G401 (cell line): ENCODE data around the gene AKAP9. TPM values are rescaled to one million over a fixed set of nuclear protein-coding genes. Genes with fewer than 3 reads are reported as not detected.
A peak's percentile ranks its signal among the peaks of the same experiment; 100 is the strongest.
"Not testable (repeated sequence)": the region's sequence is repeated elsewhere in the genome, so short reads cannot be mapped to it uniquely, and the experiment has no call there.

Experiments
- DNase-seq: peaks from one replicate; pipeline ENCODE4 v3.0.0-alpha.2; 2015; ENCODE audit warnings: low spot score
- in situ Hi-C: cut with HindIII; loops from 2 replicates; pipeline ENCODE4 v1.10.0; 2016; ENCODE audit warnings: low sequenced_read_pairs, mixed read lengths
- total RNA-seq: library from RNA; depleted of rRNA; stranded (reverse); fragments of >200 nt; shearing (Covaris generic); gene quantifications from 2 replicates; pipeline ENCODE4 v1.2.3, GENCODE V29; 2014

Gene AKAP9
- total RNA-seq, 1 experiment from 2014 or later, result 15.4 TPM

- DNase-seq, result no peak
- in situ Hi-C loops, result no loop called here
Observed at GRCh38 chr7:92108821-92109220, 168.2 kb downstream of the AKAP9 start.

DNA sequence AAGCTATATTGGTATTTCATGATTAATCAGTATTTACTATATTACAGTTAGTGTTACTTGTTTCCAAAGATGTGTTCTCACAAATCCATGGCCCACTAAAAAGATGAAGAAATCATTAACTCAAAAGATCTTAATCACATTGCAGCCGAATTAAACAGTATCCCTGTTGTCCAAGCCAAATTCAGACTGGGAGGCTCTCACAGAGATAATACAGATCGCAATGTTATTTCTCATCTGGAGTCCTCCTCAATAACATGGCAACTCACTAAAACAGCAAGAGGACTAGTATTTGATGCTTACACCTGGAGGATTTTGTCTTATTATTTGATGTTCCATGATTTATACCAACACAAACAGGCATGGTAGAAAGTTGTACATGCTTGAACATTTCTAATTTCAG, 170.2 kb downstream of the AKAP9 start:
- DNase-seq, result no peak
- in situ Hi-C loops, result no loop called here

DNA sequence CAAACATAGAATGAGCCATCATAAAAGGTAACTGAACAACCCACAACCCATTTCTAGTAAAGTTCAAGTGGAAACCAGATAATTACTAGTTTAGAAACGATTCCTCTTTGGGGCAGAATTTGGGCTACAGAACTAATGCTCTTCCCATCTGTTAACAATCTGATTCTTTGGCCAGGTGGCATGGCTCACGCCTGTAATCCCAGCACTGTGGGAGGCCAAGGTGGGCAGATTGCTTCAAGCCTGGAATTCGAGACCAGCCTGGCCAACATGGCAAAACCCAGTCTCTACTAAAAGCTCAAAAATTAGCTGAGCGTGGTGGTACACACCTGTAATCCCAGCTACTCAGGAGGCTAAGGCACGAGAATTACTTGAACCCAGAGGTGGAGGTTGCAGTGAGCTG, 175.2 kb downstream of the AKAP9 start:
- peak; percentile 69 for DNase-seq
- in situ Hi-C loops, result no loop called here

DNA sequence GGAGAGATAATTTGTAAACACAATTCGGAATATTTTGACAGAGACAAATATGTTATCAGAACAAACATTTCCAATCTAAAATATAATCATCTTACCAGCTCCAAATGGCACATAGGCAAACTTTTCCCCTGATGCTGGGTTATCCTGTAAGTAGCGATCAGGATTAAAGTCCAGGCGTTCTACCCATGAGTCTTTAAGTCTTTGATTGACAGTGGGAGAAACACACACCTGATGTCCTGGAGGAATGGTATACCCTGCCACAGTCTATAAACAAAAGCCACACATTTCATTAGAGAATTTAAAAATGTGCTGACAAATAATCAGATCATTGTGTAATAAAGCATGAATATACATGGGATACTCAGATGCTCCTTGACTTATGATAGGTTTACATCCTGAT, 176.3 kb downstream of the AKAP9 start:
- in situ Hi-C loops, result no loop called here
- no peak for DNase-seq

DNA sequence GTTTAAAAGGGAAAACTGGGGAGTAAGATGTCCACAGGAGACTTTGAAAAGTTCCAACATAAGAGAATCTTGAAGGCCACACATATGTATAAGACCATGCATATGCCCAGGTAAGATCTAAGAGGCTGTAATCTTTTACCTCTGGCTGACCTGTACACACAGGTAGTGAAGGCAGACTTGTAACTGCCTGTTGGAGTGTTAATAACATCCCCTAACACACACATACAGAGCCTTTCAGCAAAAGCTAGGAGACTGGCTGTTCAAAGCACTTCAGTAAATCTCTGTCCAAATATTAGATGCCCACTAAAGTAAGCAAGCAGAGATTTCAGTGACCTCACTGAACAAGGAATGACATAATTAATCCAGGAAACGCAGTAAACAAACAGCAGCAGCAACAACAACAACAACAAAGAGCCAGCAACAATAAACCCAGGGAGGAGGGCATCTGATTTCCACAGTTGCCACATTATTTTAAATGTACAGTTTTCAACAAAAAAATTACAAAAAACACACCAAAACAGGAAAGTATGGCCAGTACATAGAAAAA, 178.6 kb downstream of the AKAP9 start:
- no peak for DNase-seq
- in situ Hi-C loops, result no loop called here

GRCh38 chr7:92121681-92122080, 181.0 kb downstream of the AKAP9 start:
- in situ Hi-C loops, result no loop called here
- no peak for DNase-seq

DNA sequence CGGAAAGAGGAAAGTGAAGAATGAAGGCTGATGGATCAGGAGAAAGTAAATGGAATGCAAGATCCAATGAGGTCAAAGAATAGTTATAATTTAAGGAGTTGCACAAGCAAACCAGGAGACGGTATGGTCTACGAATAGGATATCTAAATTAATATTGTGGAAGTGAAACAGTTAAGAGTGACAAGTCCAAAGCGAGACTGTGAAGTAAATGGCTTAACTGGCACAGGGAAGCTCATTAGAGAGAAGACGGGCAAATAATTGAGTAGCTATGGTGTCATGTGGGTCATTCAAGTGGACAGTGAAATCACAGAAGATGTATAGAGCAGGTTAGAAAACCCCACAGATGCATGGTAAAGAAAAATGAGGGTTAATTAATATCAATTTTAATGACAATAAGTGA, 190.4 kb downstream of the AKAP9 start:
- in situ Hi-C loops, result no loop called here
- no peak for DNase-seq

- in situ Hi-C loops, result no loop called here
- no peak for DNase-seq
Observed at GRCh38 chr7:92131764-92132330, 191.2 kb downstream of the AKAP9 start.

DNA sequence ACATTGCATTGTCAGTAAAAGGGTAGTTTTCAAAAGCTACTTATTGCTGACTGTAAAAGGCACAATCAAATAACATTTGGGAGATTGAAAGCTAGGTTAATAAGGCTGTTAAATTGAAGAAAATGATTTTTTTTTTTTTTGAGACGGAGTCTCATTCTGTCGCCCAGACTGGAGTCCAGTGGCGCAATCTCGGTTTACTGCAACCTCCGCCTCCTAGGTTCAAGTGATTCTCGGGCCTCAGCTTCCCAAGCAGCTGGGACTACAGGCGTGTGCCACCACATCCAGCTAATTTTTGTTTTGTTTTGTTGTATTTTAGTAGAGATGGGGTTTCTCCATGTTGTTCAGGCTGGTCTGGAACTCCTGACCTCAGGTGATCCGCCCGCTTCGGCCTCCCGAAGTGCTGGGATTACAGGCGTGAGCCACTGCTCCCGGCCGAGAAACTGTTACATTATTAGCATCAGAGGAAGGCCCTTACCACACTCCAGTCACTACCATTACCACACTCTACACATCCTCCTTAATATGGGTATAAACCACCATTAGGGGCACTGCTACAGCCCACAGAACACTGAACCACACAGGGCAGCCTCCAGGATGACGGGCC, 192.6 kb downstream of the AKAP9 start:
- no peak for DNase-seq
- in situ Hi-C loops, result no loop called here

DNA sequence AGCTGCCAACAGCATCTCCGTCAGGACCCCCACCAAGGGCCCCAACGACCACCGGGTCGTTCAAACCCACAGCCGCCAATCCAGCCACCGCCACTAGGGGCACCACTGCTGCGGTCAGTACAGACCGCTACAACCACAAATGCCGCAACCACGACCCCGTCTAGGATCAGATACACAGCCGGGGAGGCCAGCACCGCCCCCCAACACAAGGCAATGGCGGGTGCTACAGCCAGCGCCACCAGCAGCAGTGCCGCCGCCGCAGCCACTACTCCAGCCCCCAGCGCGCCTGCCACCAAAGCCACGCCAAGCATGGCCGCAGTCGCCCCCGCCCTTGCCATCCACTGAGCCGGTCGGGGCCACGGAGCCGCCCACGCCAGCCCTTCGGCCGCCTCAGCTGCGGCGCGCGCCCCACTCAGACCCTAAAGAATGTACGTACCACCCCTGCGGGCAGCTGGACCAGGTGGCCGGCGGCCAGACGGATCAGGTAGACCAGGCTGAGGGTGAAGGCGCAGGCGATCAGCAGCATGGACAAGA, 193.1 kb downstream of the AKAP9 start:
- DNase-seq, result peak; percentile 72
- in situ Hi-C loops, result no loop called here

DNA sequence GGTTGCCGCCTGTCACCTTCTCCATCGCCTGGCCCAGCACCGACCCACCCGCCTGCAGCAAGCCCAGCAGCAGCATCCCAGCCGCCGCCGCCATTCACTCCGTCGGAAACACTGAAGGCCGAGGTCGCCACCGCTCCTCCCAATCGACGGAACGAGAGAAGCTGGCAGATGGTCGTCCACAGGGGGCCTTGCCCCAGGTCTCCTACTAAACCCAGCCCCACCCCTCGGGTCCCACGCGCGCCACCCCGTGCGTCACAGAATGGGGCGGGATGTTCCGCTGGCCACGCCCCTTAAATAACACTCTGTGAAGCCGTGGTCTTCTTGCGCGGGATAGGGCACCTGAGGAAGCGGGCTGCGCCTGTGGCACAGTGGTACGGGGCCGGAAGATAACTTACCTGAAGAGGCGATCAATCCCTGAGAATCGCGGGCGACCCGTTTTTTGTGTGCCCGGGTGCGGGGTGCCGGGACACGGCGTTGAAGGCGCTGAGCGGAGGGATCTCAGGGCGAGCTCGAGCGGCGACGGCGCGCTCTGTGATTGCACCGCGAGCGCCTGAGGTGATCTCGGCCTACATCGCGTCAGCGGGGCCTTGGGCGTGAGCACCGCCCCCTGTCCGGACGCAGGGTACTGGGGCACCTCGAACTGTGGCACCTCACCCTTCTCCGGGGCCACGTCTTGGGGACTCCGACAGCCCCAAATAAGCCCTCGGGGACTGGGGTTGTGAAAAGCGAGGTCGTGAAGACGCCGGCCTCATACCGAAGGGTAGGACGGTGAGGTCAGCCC, 193.8 kb downstream of the AKAP9 start, which contains the start of gene CYP51A1:
TSS of gene CYP51A1 (minus strand) at position 207 of the 781 bp plus-strand sequence. CDS start at position 94, 113 bp downstream.
- DNase-seq, result peak; percentile 96
- in situ Hi-C loops, result no loop called here

- in situ Hi-C loops, result no loop called here
- DNase-seq, result peak; percentile 22
Observed at GRCh38 chr7:92135052-92135889, 194.6 kb downstream of the AKAP9 start.

- in situ Hi-C loops, result no loop called here
- DNase-seq, result no peak
Observed at GRCh38 chr7:92137557-92137956, 196.9 kb downstream of the AKAP9 start.

- in situ Hi-C loops, result no loop called here
- no peak for DNase-seq
Observed at GRCh38 chr7:92141161-92141560, 200.5 kb downstream of the AKAP9 start.

DNA sequence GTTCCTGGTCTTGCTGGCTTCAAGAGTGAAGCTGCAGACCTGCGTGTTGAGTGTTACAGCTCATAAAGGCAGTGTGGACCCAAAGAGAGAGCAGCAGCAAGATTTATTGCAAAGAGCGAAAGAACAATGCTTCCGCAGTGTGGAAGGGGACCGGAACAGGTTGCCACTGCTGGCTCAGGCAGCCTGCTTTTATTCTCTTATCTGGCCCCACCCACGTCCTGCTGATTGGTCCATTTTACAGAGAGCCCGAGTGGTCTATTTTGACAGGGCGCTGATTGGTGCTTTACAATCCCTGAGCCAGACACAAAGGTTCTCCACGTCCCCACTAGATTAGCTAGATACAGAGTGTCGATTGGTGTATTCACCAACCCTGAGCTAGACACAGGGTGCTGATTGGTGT, 202.1 kb downstream of the AKAP9 start:
- in situ Hi-C loops, result not testable (repeated sequence)

DNA sequence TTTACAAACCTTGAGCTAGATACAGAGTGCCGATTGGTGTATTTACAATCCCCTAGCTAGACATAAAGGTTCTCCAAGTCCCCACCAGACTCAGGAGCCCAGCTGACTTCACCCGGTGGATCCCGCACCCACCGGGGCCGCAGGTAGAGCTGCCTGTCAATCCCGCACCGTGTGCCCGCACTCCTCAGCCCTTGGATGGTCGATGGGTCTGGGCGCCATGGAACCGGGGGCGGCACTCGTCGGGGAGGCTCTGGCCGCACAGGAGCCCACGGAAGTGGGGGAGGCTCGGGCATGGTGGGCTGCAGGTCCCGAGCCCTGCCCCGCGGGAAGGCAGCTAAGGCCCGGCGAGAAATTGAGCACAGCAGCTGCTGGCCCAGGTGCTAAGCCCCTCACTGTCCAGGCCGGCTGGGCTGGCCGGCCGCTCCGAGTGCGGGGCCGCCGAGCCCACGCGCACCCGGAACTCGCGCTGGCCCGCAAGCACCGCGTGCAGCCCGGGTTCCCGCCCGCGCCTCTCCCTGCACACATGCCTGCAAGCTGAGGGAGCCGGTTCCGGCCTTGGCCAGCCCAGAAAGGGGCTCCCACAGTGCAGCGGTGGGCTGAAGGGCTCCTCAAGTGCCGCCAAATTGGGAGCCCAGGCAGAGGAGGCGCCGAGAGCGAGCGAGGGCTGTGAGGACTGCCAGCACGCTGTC, 202.7 kb downstream of the AKAP9 start:
- DNase-seq, in situ Hi-C loops: not testable (repeated sequence)

More for the DNA sequence above, 202.1 kb downstream of the AKAP9 start:
- not testable (repeated sequence) for DNase-seq

DNA sequence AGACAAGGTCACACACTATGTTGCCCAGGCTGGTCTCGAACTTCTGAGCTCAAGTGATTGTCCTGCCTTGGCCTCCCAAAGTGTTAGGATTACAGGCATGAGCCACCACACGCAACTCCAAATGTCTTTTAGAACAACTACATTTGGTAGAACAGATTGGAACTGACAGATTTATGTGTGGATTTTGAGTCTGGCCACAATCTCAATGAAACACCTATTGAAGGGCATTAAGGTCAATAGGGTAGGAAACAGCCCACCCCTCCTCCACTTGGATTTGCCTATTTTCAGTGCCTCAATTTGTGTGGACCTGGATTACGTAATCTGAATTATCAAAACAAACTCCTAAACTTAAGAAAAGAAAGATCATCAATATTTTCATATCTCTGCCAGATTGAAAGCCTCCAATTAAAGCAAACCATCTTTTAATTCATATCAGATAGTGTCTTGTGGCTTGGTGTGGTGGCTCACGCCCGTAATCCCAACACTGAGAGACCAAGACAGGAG, 209.1 kb downstream of the AKAP9 start:
- DNase-seq, result no peak
- in situ Hi-C loops, result no loop called here

GRCh38 chr7:92150450-92151017, 209.9 kb downstream of the AKAP9 start:
- in situ Hi-C loops, result no loop called here
- DNase-seq, result no peak
